ENCODE data around the gene UQCRQ. TPM values are rescaled to one million over a fixed set of nuclear protein-coding genes. Genes with fewer than 3 reads are reported as not detected.

The UQCRQ gene
- 414 to 542 TPM (median 494 TPM) in 5 replicates for total RNA-seq (2022; extraction: Qiagen RNA extraction; ENCODE audit: low read depth)

DNA sequence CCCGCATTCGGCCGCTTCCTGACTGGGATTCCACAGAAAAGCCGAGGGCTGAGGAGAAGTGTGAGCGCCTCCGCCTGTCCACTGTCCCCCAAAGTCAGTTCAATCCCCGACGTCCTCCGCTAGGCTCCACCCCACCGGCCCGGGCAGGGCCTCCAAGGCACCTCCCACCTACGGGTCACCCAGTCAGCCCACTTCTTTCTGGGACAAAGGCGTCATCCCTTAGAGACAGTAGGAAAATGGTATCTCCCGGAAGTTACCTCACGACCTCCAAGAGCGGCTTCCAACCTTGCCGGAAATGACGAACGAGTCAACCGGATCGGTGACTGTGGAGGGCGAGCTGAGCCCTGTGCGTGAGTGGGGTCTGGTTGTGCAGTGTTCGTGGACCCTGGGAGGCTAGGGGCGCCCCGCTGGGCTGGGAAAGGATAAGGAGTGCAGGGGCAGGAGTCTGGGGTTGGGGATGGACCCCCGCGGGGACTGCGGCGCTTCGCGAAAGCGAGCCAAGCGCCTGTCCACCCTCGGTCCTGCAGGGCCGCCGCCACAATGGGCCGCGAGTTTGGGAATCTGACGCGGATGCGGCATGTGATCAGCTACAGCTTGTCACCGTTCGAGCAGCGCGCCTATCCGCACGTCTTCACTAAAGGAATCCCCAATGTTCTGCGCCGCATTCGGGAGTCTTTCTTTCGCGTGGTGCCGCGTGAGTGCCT lies at the start of gene UQCRQ, which contains the start of gene GDF9:
TSS of gene UQCRQ (plus strand) at position 301 of the 704 bp plus-strand sequence. CDS start at position 541, 240 bp downstream.
TSS of gene GDF9 (minus strand) at position 128 of the 704 bp plus-strand sequence. CDS start 1,936 bp downstream, outside the sequence.

DNA sequence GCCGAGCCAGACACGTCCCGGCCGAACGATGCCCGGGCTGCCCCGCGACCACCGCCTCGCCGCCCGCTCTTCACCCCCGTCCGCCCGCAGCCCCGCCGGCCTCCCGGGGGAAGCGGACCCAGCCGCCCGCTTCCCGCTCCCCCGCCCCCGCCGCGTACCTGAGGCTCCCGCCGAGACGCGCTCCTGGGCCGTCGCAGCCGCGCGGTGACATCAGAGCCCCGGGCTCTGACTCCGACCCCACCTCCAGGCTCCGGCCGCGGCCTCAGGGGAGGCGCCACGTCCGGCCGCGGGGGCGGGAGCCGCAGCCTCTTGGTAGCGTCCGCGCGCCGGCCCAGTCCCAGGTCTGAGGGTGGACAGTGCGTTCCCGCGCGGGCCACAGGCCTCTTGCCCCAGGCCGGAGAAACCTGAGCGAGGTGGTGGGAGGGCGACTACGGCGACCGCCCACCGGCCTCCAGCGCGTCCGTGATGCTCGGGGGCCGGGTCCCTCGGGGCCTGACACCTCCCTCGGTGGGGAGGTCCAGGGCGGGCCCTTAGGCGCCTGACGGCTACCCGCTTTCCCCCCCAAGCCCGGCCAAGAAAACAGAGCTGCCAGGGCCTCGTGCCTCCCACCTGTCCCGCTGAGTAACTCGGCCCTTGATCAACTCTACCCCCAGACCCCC lies 35.9 kb upstream of the UQCRQ start, which contains the start of gene SHROOM1:
TSS of gene SHROOM1 (minus strand) at position 212 of the 659 bp plus-strand sequence. CDS start 4,507 bp downstream, outside the sequence.

DNA sequence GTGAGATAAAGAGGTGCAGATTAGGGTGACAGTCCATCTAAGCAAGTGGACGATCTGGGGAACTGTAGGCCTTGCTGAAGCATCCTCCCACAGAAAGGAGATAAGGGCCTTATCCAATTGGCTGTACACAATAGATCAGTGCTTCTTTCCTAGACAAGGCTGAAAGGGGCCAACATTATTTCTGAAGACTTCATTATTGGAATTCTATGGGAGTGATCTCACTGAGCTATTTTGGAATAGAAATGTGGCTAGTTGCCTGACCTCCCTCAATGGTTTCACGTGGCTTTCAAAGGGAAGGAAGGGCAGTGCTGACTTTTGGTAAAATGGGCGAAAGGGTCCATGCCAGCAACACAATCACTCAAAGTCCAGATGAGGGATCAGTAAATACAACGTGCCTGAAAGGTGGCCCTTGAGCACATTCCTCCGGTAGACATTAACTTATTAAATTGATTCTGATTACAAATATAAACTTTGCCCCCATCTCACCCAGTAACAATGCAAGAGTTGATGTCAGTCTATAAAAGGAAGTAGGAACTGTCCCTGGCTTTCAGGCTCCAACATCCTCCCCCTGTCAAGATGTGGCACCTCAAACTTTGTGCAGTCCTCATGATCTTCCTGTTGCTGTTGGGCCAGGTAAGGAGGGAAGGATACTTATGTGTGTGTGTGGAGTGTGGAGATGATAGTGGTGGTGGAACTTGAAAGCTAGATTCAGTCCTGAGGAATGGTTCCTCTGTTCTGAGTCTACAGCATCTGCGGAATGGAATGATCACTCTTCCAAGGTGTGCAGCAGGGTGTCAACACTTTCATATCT lies 6.9 kb downstream of the UQCRQ start, which contains the start of gene LEAP2:
TSS of gene LEAP2 (plus strand) at position 550 of the 811 bp plus-strand sequence. CDS start at position 577, 27 bp downstream.

Other genes starting within 250 kb of the UQCRQ start
- gene IL13, start 208.5 kb upstream of the UQCRQ start, total RNA-seq (2022; extraction: Qiagen RNA extraction; ENCODE audit: low read depth): 0.06 to 0.11 TPM in 2 of 5 replicates, not detected in the others
- gene IL4, start 192.7 kb upstream of the UQCRQ start, total RNA-seq (2022; extraction: Qiagen RNA extraction; ENCODE audit: low read depth): not detected in 5 replicates
- gene KIF3A, start 129.1 kb upstream of the UQCRQ start, total RNA-seq (2022; extraction: Qiagen RNA extraction; ENCODE audit: low read depth): 8.2 to 12.7 TPM (median 10.9 TPM) in 5 replicates
- gene CCNI2, start 119.2 kb upstream of the UQCRQ start, total RNA-seq (2022; extraction: Qiagen RNA extraction; ENCODE audit: low read depth): 0.06 to 0.56 TPM (median 0.15 TPM) in 4 of 5 replicates, not detected in the other
- 16.5 to 23.2 TPM (median 19.2 TPM) in 5 replicates for gene SEPTIN8, start 89.4 kb upstream of the UQCRQ start, total RNA-seq (2022; extraction: Qiagen RNA extraction; ENCODE audit: low read depth)
- 0.06 to 0.21 TPM (median 0.14 TPM) in 5 replicates for gene SOWAHA, start 53.3 kb upstream of the UQCRQ start, total RNA-seq (2022; extraction: Qiagen RNA extraction; ENCODE audit: low read depth)
- gene SHROOM1, start 36.0 kb upstream of the UQCRQ start, total RNA-seq (2022; extraction: Qiagen RNA extraction; ENCODE audit: low read depth): 8.8 to 10.6 TPM (median 9.9 TPM) in 5 replicates
- 0.20 to 0.32 TPM (median 0.27 TPM) in 5 replicates for gene GDF9, start 173 bp upstream of the UQCRQ start, total RNA-seq (2022; extraction: Qiagen RNA extraction; ENCODE audit: low read depth)
- 0.55 to 1.5 TPM (median 1.1 TPM) in 5 replicates for gene LEAP2, start 7.0 kb downstream of the UQCRQ start, total RNA-seq (2022; extraction: Qiagen RNA extraction; ENCODE audit: low read depth)
- gene AFF4, start 97.0 kb downstream of the UQCRQ start, total RNA-seq (2022; extraction: Qiagen RNA extraction; ENCODE audit: low read depth): 19.7 to 28.7 TPM (median 25.8 TPM) in 5 replicates
- 27.0 to 34.7 TPM (median 30.1 TPM) in 5 replicates for gene ZCCHC10, start 159.9 kb downstream of the UQCRQ start, total RNA-seq (2022; extraction: Qiagen RNA extraction; ENCODE audit: low read depth)
- gene HSPA4, start 185.4 kb downstream of the UQCRQ start, total RNA-seq (2022; extraction: Qiagen RNA extraction; ENCODE audit: low read depth): 136 to 221 TPM (median 195 TPM) in 5 replicates

Measured in A549 treated with DMSO at 1 μM for 4 hours (cell line).